MM.1S (cell line): ENCODE data around the gene ADAMTS19.

Experiments used
- DNase-seq: peaks from one replicate; pipeline ENCODE4 v3.0.0-alpha.2; 2015
- H2AFZ ChIP-seq: fragments of 300-600 bp; sonication (generic); 2 replicates; pipeline ENCODE4 v1.6.0; 2016; ENCODE audit warnings: antibody characterized with exemption, low read length
- H3F3A ChIP-seq: fragments of 300-600 bp; sonication (generic); 2 replicates; pipeline ENCODE4 v1.6.1; 2016; ENCODE audit warnings: mild to moderate bottlenecking, antibody characterized with exemption, low read length, moderate library complexity, mixed read lengths; ENCODE audit not compliant: insufficient read depth
- H3K27ac ChIP-seq: fragments of 300-600 bp; sonication (generic); 2 replicates; pipeline ENCODE4 v1.5.1; 2016; ENCODE audit warnings: mild to moderate bottlenecking, low read length
- H3K27me3 ChIP-seq: fragments of 300-600 bp; sonication (generic); replicated peaks from 2 replicates; pipeline ENCODE4 v1.6.0; 2016; ENCODE audit warnings: low read length; ENCODE audit not compliant: insufficient read depth
- H3K36me3 ChIP-seq: fragments of 300-600 bp; sonication (generic); replicated peaks from 2 replicates; pipeline ENCODE4 v1.6.1; 2016; ENCODE audit warnings: mild to moderate bottlenecking, low read length, mixed read lengths; ENCODE audit not compliant: insufficient read depth
- H3K4me1 ChIP-seq: fragments of 300-600 bp; sonication (generic); 2 replicates; pipeline ENCODE4 v1.6.1; 2016; ENCODE audit warnings: low read length, mixed read lengths
- H3K4me2 ChIP-seq: fragments of 300-600 bp; sonication (generic); 2 replicates; pipeline ENCODE4 v1.6.0; 2016; ENCODE audit warnings: low read depth, low read length
- H3K4me3 ChIP-seq: fragments of 300-600 bp; sonication (generic); 2 replicates; pipeline ENCODE4 v1.5.1; 2016; ENCODE audit warnings: low read length, mixed read lengths
- H3K79me2 ChIP-seq: fragments of 300-600 bp; sonication (generic); 2 replicates; pipeline ENCODE4 v1.6.1; 2016; ENCODE audit warnings: mixed run types, low read length, mixed read lengths
- H3K9ac ChIP-seq: fragments of 300-600 bp; sonication (generic); 2 replicates; pipeline ENCODE4 v1.6.1; 2016; ENCODE audit warnings: low read length, mixed read lengths
- H3K9me2 ChIP-seq: fragments of 300-600 bp; sonication (generic); replicated peaks from 2 replicates; pipeline ENCODE4 v1.6.1; 2016; ENCODE audit warnings: mild to moderate bottlenecking, low read length, mixed read lengths; ENCODE audit not compliant: insufficient read depth
- H3K9me3 ChIP-seq: fragments of 300-600 bp; sonication (generic); replicated peaks from 2 replicates; pipeline ENCODE4 v1.6.1; 2016; ENCODE audit warnings: mild to moderate bottlenecking, low read length, mixed read lengths; ENCODE audit not compliant: insufficient read depth
- H4K20me1 ChIP-seq: fragments of 300-600 bp; sonication (generic); 2 replicates; pipeline ENCODE4 v1.6.1; 2016; ENCODE audit warnings: mild to moderate bottlenecking, low read length, moderate library complexity, mixed read lengths; ENCODE audit not compliant: insufficient read depth
- CTCF ChIP-seq: fragments of 300-600 bp; sonication (generic); IDR thresholded peaks from 2 replicates; pipeline ENCODE4 v1.5.1; 2016; ENCODE audit warnings: antibody characterized with exemption, low read length, mixed read lengths
- EZH2 ChIP-seq: fragments of 300-600 bp; sonication (generic); optimal IDR thresholded peaks from 2 replicates; pipeline ENCODE3; 2017; ENCODE audit warnings: low read depth, mild to moderate bottlenecking, antibody characterized with exemption, low read length, mixed read lengths
- EZH2phosphoT487 ChIP-seq: fragments of 300-600 bp; sonication (generic); IDR thresholded peaks from 2 replicates; pipeline ENCODE4 v1.6.1; 2018; ENCODE audit warnings: antibody characterized with exemption, low read length

Gene ADAMTS19

GRCh38 chr5:129743541-129744187 lies 283.6 kb downstream of the ADAMTS19 start:
- no peak overlapping the region for H2AFZ ChIP-seq
- no peaks in the 10 kb centered on the region for H3K9me3 ChIP-seq
- no peaks in the 10 kb centered on the region for H3K4me1 ChIP-seq
- no peaks in the 10 kb centered on the region for H3K79me2 ChIP-seq
- H3K36me3 ChIP-seq, result no peaks in the 10 kb centered on the region
- TF ChIP-seq CTCF, result no peak
- no peak for TF ChIP-seq EZH2phosphoT487
- no peak for TF ChIP-seq EZH2
- no peak overlapping the region for H3K4me2 ChIP-seq
- no peak overlapping the region for H3K27ac ChIP-seq
- no peak for DNase-seq
- H3K27me3 ChIP-seq, result no peaks in the 10 kb centered on the region
- no peaks in the 10 kb centered on the region for H3F3A ChIP-seq
- H3K9me2 ChIP-seq, result no peaks in the 10 kb centered on the region
- H3K9ac ChIP-seq, result no peak overlapping the region
- H4K20me1 ChIP-seq, result no peaks in the 10 kb centered on the region
- no peak overlapping the region for H3K4me3 ChIP-seq

GRCh38 chr5:129745997-129746396 lies 285.9 kb downstream of the ADAMTS19 start:
- no peaks in the 10 kb centered on the region for H3K9me3 ChIP-seq
- no peak for DNase-seq
- H3K4me2 ChIP-seq, result no peak overlapping the region
- no peak overlapping the region for H3K4me3 ChIP-seq
- no peaks in the 10 kb centered on the region for H3K36me3 ChIP-seq
- H3K9me2 ChIP-seq, result no peaks in the 10 kb centered on the region
- H2AFZ ChIP-seq, result no peak overlapping the region
- TF ChIP-seq EZH2 (no peak), CTCF (no peak), EZH2phosphoT487 (no peak)
- no peak overlapping the region for H3K9ac ChIP-seq
- H3K4me1 ChIP-seq, result no peaks in the 10 kb centered on the region
- no peaks in the 10 kb centered on the region for H3K27me3 ChIP-seq
- H3K27ac ChIP-seq, result no peak overlapping the region
- H4K20me1 ChIP-seq, result no peaks in the 10 kb centered on the region
- no peaks in the 10 kb centered on the region for H3K79me2 ChIP-seq
- H3F3A ChIP-seq, result no peaks in the 10 kb centered on the region

GRCh38 chr5:129746876-129747275 lies 286.8 kb downstream of the ADAMTS19 start:
- Histone ChIP-seq H3K4me2 (no peak overlapping the region), H3K9ac (no peak overlapping the region), H3K27ac (no peak overlapping the region), H3K4me1 (no peaks in the 10 kb centered on the region), H2AFZ (no peak overlapping the region), H3K27me3 (no peaks in the 10 kb centered on the region), H3K9me2 (no peaks in the 10 kb centered on the region), H3K4me3 (no peak overlapping the region), H4K20me1 (no peaks in the 10 kb centered on the region), H3K36me3 (no peaks in the 10 kb centered on the region), H3K79me2 (no peaks in the 10 kb centered on the region), H3K9me3 (no peaks in the 10 kb centered on the region), H3F3A (no peaks in the 10 kb centered on the region)
- no peak for DNase-seq
- TF ChIP-seq EZH2phosphoT487 (no peak), EZH2 (no peak), CTCF (no peak)
